Mammary epithelial cell (primary cell): ENCODE measurements around the gene JAKMIP1.

Source experiments
- EZH2 ChIP-seq: IDR thresholded peaks from 2 replicates; pipeline ENCODE4 v1.6.1; 2012; ENCODE audit warnings: low read length, inconsistent platforms, borderline replicate concordance
- TF ChIP-seq, protein P1 (sequence below), 2 donors: IDR thresholded peaks in 1 of 2; conservative IDR thresholded peaks in 1 of 2; 2 replicates each; pipeline ENCODE4 v1.5.1; 2011 to 2012; ENCODE audit warnings: inconsistent platforms in 2 of 2, low read length in 2 of 2, mild to moderate bottlenecking in 2 of 2, control low read depth in 1 of 2, low read depth in 1 of 2; ENCODE audit not compliant: insufficient read depth in 1 of 2; ENCODE audit errors: extremely low read depth in 1 of 2

DNA sequence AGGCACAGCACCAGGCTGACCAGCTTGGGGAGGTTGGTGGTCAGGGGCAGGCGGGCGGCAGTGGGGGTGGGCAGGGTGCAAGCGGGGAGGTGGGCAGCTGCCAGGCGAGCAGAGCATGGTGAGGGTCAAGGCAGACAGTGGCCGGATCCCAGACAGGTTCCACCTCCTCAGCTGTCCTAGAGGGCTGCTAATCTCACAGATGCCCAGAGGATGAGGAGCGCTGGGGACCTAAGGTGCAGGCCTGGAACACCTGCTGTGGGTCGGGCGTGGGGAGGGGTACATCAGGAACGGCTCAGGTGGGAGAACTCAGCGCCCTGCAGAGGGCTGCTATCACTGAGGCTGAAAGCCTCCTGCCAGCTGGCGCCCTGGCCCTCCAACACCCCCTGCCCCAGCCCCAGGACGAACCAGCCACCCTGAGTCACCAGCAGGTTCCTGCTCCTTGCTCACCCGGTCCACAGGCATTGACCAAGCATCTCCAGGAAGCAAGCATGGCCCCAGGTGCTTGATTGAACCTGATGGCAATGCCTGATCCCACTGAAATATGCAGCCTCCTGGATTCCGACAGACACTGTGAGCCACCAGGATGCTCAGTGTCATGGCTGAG is 153.7 kb downstream of the JAKMIP1 start:
- TF ChIP-seq, protein P1, sequence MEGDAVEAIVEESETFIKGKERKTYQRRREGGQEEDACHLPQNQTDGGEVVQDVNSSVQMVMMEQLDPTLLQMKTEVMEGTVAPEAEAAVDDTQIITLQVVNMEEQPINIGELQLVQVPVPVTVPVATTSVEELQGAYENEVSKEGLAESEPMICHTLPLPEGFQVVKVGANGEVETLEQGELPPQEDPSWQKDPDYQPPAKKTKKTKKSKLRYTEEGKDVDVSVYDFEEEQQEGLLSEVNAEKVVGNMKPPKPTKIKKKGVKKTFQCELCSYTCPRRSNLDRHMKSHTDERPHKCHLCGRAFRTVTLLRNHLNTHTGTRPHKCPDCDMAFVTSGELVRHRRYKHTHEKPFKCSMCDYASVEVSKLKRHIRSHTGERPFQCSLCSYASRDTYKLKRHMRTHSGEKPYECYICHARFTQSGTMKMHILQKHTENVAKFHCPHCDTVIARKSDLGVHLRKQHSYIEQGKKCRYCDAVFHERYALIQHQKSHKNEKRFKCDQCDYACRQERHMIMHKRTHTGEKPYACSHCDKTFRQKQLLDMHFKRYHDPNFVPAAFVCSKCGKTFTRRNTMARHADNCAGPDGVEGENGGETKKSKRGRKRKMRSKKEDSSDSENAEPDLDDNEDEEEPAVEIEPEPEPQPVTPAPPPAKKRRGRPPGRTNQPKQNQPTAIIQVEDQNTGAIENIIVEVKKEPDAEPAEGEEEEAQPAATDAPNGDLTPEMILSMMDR (conservative IDR thresholded peaks at IDR 0.05 in 1 of 2, IDR thresholded peaks at IDR 0.05 in 1 of 2; ENCODE audit: extremely low read depth in 1 of 2, insufficient read depth in 1 of 2, low read depth in 1 of 2, low read length in 2 of 2): no peak
- TF ChIP-seq EZH2: no peak
